ENCODE measurements around the gene LASP1NB.

The LASP1NB gene

DNA sequence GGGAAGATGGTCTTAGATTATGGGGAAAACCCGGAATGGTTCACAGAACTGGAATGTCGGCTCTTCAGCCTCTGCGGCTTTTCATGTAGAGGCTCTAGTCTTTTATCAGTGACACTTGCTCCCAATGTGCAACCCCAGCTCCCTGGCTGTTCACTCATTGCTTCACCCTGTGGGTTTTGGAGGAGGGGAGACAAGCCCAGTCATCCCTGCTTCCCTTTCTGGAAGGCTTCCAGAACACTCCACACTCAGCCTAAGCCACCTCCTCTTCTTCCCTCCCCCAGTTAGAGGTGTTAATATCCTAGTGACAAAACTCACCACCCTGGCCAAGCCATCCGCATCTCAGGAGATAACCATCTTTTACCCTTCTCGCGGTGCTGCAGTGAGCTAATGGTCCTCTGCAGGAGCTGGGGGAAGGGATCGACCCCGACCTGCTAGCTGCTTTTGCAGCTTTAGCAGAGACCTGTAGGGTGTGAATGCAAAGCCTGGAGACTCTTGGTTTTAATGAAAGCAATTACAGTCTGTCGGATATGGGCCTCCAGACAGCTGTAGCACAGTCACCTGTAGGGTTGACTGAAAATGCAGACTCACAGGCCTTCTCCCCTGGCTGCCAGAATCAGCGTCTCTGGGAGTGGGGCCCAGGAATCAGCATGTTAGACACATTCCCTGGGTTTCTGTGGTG, 24.3 kb upstream of the LASP1NB start:
- DNase-seq (ENCODE audit: low read depth in 1 of 2, low spot score in 2 of 2), result no peak
- 95% methylated on average over 10 of the region's 10 CpGs; no CpG with 5 or more reads in 1 of the 2 experiments for WGBS, 2 experiments (ENCODE audit: extremely low coverage in 1 of 2, insufficient coverage in 1 of 2, insufficient read length in 1 of 2, insufficient replicate concordance in 2 of 2, low coverage in 1 of 2, low lambda C conversion rate in 2 of 2, missing lambda C conversion rate in 1 of 2)

More for the DNA sequence above, 24.3 kb upstream of the LASP1NB start:
- H2AK5ac ChIP-seq (ENCODE audit: low read depth, low read length), result no peak overlapping the region
- H3K9ac ChIP-seq (replicated peaks in 1 of 4; ENCODE audit: extremely low read depth in 1 of 4, low read depth in 3 of 4, low read length in 3 of 4), result no peak overlapping the region; a peak in 1 of 7 replicates
- peaks cover 4 to 24% (median 13%) of the 10 kb centered on the region in 4 experiments; a peak in 7 of 8 replicates for H3K36me3 ChIP-seq (ENCODE audit: control insufficient read depth in 2 of 4, insufficient read depth in 4 of 4, low read length in 3 of 4)
- H3K9me3 ChIP-seq (ENCODE audit: insufficient read depth in 2 of 2, low read depth in 1 of 2, low read length in 1 of 2), result no peaks in the 10 kb centered on the region
- H3K79me1 ChIP-seq (ENCODE audit: low read depth, low read length), result no peaks in the 10 kb centered on the region; the same call in 1 of the 2 replicates
- no peak overlapping the region for H3K27ac ChIP-seq (ENCODE audit: low read depth, low read length)
- TF ChIP-seq HDAC6 (IDR thresholded peaks at IDR 0.05; ENCODE audit: low read depth, low read length), result no peak
- TF ChIP-seq, protein P1, sequence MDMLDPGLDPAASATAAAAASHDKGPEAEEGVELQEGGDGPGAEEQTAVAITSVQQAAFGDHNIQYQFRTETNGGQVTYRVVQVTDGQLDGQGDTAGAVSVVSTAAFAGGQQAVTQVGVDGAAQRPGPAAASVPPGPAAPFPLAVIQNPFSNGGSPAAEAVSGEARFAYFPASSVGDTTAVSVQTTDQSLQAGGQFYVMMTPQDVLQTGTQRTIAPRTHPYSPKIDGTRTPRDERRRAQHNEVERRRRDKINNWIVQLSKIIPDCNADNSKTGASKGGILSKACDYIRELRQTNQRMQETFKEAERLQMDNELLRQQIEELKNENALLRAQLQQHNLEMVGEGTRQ (IDR thresholded peaks at IDR 0.05; ENCODE audit: low read length), result no peak
- TF ChIP-seq, protein P2, sequence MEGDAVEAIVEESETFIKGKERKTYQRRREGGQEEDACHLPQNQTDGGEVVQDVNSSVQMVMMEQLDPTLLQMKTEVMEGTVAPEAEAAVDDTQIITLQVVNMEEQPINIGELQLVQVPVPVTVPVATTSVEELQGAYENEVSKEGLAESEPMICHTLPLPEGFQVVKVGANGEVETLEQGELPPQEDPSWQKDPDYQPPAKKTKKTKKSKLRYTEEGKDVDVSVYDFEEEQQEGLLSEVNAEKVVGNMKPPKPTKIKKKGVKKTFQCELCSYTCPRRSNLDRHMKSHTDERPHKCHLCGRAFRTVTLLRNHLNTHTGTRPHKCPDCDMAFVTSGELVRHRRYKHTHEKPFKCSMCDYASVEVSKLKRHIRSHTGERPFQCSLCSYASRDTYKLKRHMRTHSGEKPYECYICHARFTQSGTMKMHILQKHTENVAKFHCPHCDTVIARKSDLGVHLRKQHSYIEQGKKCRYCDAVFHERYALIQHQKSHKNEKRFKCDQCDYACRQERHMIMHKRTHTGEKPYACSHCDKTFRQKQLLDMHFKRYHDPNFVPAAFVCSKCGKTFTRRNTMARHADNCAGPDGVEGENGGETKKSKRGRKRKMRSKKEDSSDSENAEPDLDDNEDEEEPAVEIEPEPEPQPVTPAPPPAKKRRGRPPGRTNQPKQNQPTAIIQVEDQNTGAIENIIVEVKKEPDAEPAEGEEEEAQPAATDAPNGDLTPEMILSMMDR (IDR thresholded peaks at IDR 0.05; ENCODE audit: control extremely low read depth in 1 of 3, insufficient read depth in 1 of 3, low read depth in 1 of 3, low read length in 3 of 3), result no peak
- TF ChIP-seq SP1 (IDR thresholded peaks at IDR 0.05; ENCODE audit: low read depth, low read length), result no peak
- TF ChIP-seq, protein P3, sequence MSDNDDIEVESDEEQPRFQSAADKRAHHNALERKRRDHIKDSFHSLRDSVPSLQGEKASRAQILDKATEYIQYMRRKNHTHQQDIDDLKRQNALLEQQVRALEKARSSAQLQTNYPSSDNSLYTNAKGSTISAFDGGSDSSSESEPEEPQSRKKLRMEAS (IDR thresholded peaks at IDR 0.05), result no peak
- TF ChIP-seq GTF2F1 (IDR thresholded peaks at IDR 0.05; ENCODE audit: borderline replicate concordance, low read depth, low read length), result no peak
- TF ChIP-seq KDM1A (IDR thresholded peaks at IDR 0.05; ENCODE audit: borderline replicate concordance, low read length), result no peak
- no peak overlapping the region for H3K18ac ChIP-seq (ENCODE audit: extremely low read depth, low read length)
- no peak overlapping the region for H2BK15ac ChIP-seq (ENCODE audit: low read length)
- H4K5ac ChIP-seq (ENCODE audit: insufficient read length, low read depth, low read length), result no peak overlapping the region
- no peak overlapping the region for H3K56ac ChIP-seq (replicated peaks; ENCODE audit: insufficient read length, low read depth, low read length)
- peaks cover 0 to 5% (median 2%) of the 10 kb centered on the region in 4 experiments; a peak in 5 of 7 replicates for H3K4me1 ChIP-seq (replicated peaks in 1 of 4; ENCODE audit: control insufficient read depth in 3 of 4, insufficient read depth in 4 of 4, low read length in 3 of 4)
- H2BK20ac ChIP-seq (ENCODE audit: low read length), result no peak overlapping the region
- H3K79me2 ChIP-seq (ENCODE audit: control insufficient read depth in 1 of 2, insufficient read depth in 2 of 2, low read length in 2 of 2), result peaks cover 0 to 7% of the 10 kb centered on the region in 2 experiments; a peak in 2 of 4 replicates
- H3K27me3 ChIP-seq (replicated peaks in 1 of 4; ENCODE audit: control insufficient read depth in 3 of 4, extremely low read depth in 1 of 4, insufficient read depth in 3 of 4, low read length in 3 of 4), result no peaks in the 10 kb centered on the region
- FAIRE-seq, result no peak
- H2BK12ac ChIP-seq (ENCODE audit: low read depth, low read length), result no peak overlapping the region
- ChIA-PET CTCF (ENCODE audit: partially characterized antibody) (interaction anchor here (0.6 to 2.2 kb wide), 11 partner anchors 9 to 339 kb away, joined by 3 to 7 read pairs (median 3); partner anchors contain the start of gene LASP1), POLR2A (ENCODE audit: partially characterized antibody) (interaction anchor here (0.7 to 3.2 kb wide), 9 partner anchors 12 to 53 kb away, joined by 3 to 19 read pairs (median 4); partner anchors contain the start of genes LASP1, LASP1NB and RPL23)
- no peak overlapping the region for H3K23ac ChIP-seq (ENCODE audit: insufficient read length)
- no peak overlapping the region for H4K91ac ChIP-seq (replicated peaks; ENCODE audit: insufficient read length, low read length)
- no peak overlapping the region for H2BK5ac ChIP-seq (ENCODE audit: low read depth, low read length)
- H4K8ac ChIP-seq (ENCODE audit: extremely low read depth, insufficient read depth, low read length), result no peak overlapping the region
- no peak overlapping the region for H2BK120ac ChIP-seq (replicated peaks; ENCODE audit: low read depth, low read length)
- no peak overlapping the region for H3K14ac ChIP-seq (ENCODE audit: insufficient read length)
- no peak overlapping the region for H3K4me3 ChIP-seq (ENCODE audit: extremely low read depth in 1 of 4, insufficient read depth in 2 of 4, low read depth in 3 of 4, low read length in 4 of 4)
- H4K20me1 ChIP-seq (replicated peaks in 1 of 2; ENCODE audit: control insufficient read depth in 1 of 2, insufficient read depth in 2 of 2, low read length in 2 of 2), result peaks cover 0 to 6% of the 10 kb centered on the region in 2 experiments
- H3K4ac ChIP-seq (replicated peaks; ENCODE audit: insufficient read length, low read depth, low read length), result no peak overlapping the region
- H2AFZ ChIP-seq (ENCODE audit: low read length), result no peak overlapping the region
- no peak overlapping the region for H3K4me2 ChIP-seq (ENCODE audit: insufficient read depth in 1 of 2, low read depth in 2 of 2, low read length in 2 of 2)
- H3K23me2 ChIP-seq (ENCODE audit: low read depth, low read length), result no peaks in the 10 kb centered on the region
